Osteocyte (in vitro differentiated cells): Measurements from ENCODE around the gene PLA2G10. TPM values are rescaled to one million over a fixed set of nuclear protein-coding genes. Genes with fewer than 3 reads are reported as not detected.
"Not testable (repeated sequence)": the region's sequence is repeated elsewhere in the genome, so short reads cannot be mapped to it uniquely, and the experiment has no call there.

Experiments used
- DNase-seq: peaks from one replicate; pipeline ENCODE4 v3.0.0; 2021; ENCODE audit warnings: mixed read lengths; ENCODE audit not compliant: unreplicated experiment; ENCODE audit errors: extremely low spot score
- H3K27ac Mint-ChIP-seq: one replicate; pipeline ENCODE4 v1.8.0; 2021; ENCODE audit warnings: mild to moderate bottlenecking, mixed read lengths; ENCODE audit not compliant: unreplicated experiment
- H3K27me3 Mint-ChIP-seq: one replicate; pipeline ENCODE4 v1.8.0; 2021; ENCODE audit warnings: mixed read lengths; ENCODE audit not compliant: unreplicated experiment
- H3K36me3 Mint-ChIP-seq: one replicate; pipeline ENCODE4 v1.8.0; 2021; ENCODE audit warnings: mixed read lengths; ENCODE audit not compliant: unreplicated experiment
- H3K4me1 Mint-ChIP-seq: one replicate; pipeline ENCODE4 v1.8.0; 2021; ENCODE audit warnings: mixed read lengths; ENCODE audit not compliant: unreplicated experiment
- H3K4me3 Mint-ChIP-seq: one replicate; pipeline ENCODE4 v1.8.0; 2021; ENCODE audit warnings: mild to moderate bottlenecking, moderate library complexity, mixed read lengths; ENCODE audit not compliant: unreplicated experiment
- H3K9me3 Mint-ChIP-seq: one replicate; pipeline ENCODE4 v1.8.0; 2021; ENCODE audit warnings: mixed read lengths; ENCODE audit not compliant: unreplicated experiment
- long read RNA-seq: library from polyadenylated mRNA; unstranded; transcript quantifications from one replicate; pipeline ENCODE4 v2.0.0, GENCODE V29; 2021
- total RNA-seq: library from RNA; stranded (reverse); gene quantifications from 2 replicates; pipeline ENCODE4 v1.2.1, GENCODE V29; 2021

Gene PLA2G10, protein sequence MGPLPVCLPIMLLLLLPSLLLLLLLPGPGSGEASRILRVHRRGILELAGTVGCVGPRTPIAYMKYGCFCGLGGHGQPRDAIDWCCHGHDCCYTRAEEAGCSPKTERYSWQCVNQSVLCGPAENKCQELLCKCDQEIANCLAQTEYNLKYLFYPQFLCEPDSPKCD
- not detected in 2 replicates for total RNA-seq
- long read RNA-seq, result 0 reads

DNA sequence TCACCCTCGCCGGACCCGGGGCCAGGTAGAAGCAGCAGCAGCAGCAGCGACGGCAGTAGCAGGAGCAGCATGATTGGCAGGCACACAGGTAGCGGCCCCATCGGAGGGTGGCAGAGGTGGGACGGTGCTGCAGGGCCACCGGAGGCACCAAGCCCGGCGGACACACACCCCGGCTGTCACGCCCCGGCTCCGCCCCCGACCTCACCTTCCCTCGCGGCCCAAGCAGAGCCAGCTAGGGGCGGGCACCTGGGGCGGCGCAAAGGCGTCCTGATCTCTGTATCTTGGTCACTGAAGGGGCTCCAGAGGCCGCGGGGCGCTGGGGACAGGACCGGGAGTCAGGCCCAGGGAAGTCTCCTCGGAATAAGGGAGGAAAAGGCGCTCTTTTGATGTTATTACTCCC lies at the start of gene PLA2G10:
TSS of gene PLA2G10 (minus strand) at position 180 of the 400 bp plus-strand sequence. CDS start at position 101, 79 bp downstream.
- H3K4me1 Mint-ChIP-seq, H3K27me3 Mint-ChIP-seq, H3K9me3 Mint-ChIP-seq, H3K4me3 Mint-ChIP-seq, H3K27ac Mint-ChIP-seq, DNase-seq, H3K36me3 Mint-ChIP-seq: not testable (repeated sequence)

DNA sequence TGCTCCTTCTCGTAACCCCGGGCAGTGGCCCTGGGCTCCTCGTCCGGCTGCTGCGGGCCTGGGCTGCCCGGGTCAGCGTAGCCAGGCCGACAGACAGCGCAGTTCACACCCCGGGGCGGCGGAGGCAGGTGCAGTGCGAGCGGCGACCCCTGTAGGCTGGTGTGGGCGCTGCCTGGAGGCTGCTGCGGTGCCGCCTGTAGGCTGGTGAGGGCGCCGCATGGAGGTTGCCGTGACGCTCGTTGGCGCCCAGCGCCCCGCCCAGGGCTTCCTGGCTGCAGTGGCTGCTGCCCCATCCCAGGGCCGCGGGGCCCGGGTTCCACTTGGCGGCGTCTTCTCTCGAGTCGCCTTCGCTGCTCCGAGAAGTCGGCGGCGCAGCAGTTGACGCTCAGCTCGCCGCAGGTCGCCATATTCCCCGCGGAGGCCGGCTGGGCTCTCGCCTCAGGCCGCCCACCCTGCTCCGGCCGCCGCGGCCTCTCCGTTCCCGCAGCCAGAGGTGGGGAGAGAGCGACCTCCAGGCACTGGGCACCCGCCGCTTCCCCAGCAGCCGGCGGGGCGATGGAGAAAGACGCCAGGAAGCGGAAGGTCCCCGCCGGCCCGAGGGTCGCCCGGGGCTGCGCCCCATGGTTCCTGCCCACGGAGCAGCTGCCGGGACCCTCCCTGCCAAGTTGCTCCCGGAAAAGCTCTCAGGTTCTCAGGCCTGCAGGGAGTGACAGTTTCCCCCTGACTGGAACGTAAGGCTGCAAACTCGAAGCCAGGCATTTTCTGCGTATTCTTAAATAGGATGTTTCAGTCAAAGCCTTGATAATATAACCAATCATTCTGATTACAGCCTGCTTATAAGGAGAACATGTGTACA lies 48.4 kb upstream of the PLA2G10 start, which contains the start of gene NPIPA2:
TSS of gene NPIPA2 (plus strand) at position 261 of the 856 bp plus-strand sequence. CDS start 5,533 bp downstream, outside the sequence.
- not testable (repeated sequence) for H3K27me3 Mint-ChIP-seq, H3K36me3 Mint-ChIP-seq, H3K27ac Mint-ChIP-seq, DNase-seq, H3K9me3 Mint-ChIP-seq, H3K4me3 Mint-ChIP-seq, H3K4me1 Mint-ChIP-seq

DNA sequence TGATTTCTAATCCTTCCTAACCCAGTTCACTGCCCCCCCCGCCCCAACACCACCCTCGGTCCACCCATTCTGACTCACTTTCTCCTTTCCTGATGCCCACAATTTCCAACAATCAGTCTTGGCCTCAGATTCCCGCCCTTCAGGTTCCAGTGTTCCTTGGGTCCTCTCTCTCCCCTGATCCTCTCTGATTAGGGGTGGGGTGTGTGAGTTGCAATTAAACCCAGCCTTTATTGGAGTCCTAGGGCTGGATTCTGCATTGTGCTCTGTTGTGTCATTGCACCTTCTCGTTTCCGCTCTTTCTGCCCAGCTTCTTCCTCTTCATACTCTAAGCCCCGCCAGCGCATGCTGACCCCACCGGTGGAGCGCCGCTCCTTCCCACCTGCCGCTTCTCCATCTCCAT lies 47.7 kb upstream of the PLA2G10 start:
- not testable (repeated sequence) for H3K4me3 Mint-ChIP-seq, H3K27ac Mint-ChIP-seq, H3K4me1 Mint-ChIP-seq, H3K9me3 Mint-ChIP-seq, H3K27me3 Mint-ChIP-seq, H3K36me3 Mint-ChIP-seq, DNase-seq

DNA sequence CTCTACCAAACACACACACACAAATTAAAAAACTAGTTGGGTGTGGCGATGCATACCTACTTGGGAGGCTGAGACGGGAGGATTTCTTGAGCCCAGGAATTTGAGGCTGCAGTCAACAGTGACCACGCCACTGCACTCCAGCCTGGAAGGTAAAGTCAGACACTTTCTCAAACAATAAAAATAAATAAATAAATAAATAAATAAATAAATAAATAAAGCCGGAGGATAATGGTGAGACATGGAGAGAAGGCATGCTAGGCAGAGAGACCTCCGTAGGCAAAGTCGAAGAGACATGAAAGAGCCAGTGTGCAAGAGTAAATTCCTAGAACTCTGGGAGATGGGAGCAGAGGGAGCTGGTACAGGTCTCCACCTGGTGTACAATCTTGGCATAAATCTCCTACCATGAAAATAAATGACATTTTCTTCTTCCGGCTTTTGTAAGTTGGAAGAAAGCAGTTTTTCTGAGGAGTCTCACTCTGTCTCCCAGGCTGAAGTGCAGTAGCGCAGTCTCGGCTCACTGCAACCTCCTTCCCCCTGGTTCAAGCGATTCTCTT lies 46.8 kb upstream of the PLA2G10 start:
- not testable (repeated sequence) for H3K9me3 Mint-ChIP-seq, H3K27me3 Mint-ChIP-seq, H3K27ac Mint-ChIP-seq, H3K4me1 Mint-ChIP-seq, H3K4me3 Mint-ChIP-seq, DNase-seq, H3K36me3 Mint-ChIP-seq

DNA sequence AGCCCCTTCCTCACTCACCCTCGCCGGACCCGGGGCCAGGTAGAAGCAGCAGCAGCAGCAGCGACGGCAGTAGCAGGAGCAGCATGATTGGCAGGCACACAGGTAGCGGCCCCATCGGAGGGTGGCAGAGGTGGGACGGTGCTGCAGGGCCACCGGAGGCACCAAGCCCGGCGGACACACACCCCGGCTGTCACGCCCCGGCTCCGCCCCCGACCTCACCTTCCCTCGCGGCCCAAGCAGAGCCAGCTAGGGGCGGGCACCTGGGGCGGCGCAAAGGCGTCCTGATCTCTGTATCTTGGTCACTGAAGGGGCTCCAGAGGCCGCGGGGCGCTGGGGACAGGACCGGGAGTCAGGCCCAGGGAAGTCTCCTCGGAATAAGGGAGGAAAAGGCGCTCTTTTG lies 39.1 kb upstream of the PLA2G10 start:
- H3K36me3 Mint-ChIP-seq, H3K9me3 Mint-ChIP-seq, H3K4me3 Mint-ChIP-seq, H3K27me3 Mint-ChIP-seq, H3K4me1 Mint-ChIP-seq, DNase-seq, H3K27ac Mint-ChIP-seq: not testable (repeated sequence)

DNA sequence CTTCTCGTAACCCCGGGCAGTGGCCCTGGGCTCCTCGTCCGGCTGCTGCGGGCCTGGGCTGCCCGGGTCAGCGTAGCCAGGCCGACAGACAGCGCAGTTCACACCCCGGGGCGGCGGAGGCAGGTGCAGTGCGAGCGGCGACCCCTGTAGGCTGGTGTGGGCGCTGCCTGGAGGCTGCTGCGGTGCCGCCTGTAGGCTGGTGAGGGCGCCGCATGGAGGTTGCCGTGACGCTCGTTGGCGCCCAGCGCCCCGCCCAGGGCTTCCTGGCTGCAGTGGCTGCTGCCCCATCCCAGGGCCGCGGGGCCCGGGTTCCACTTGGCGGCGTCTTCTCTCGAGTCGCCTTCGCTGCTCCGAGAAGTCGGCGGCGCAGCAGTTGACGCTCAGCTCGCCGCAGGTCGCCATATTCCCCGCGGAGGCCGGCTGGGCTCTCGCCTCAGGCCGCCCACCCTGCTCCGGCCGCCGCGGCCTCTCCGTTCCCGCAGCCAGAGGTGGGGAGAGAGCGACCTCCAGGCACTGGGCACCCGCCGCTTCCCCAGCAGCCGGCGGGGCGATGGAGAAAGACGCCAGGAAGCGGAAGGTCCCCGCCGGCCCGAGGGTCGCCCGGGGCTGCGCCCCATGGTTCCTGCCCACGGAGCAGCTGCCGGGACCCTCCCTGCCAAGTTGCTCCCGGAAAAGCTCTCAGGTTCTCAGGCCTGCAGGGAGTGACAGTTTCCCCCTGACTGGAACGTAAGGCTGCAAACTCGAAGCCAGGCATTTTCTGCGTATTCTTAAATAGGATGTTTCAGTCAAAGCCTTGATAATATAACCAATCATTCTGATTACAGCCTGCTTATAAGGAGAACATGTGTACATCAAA lies 9.3 kb upstream of the PLA2G10 start, which contains the start of gene NPIPA3:
TSS of gene NPIPA3 (plus strand) at position 256 of the 856 bp plus-strand sequence. CDS start 5,533 bp downstream, outside the sequence.
- not testable (repeated sequence) for DNase-seq, H3K9me3 Mint-ChIP-seq, H3K27me3 Mint-ChIP-seq, H3K4me1 Mint-ChIP-seq, H3K36me3 Mint-ChIP-seq, H3K27ac Mint-ChIP-seq, H3K4me3 Mint-ChIP-seq

DNA sequence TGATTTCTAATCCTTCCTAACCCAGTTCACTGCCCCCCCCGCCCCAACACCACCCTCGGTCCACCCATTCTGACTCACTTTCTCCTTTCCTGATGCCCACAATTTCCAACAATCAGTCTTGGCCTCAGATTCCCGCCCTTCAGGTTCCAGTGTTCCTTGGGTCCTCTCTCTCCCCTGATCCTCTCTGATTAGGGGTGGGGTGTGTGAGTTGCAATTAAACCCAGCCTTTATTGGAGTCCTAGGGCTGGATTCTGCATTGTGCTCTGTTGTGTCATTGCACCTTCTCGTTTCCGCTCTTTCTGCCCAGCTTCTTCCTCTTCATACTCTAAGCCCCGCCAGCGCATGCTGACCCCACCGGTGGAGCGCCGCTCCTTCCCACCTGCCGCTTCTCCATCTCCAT lies 8.6 kb upstream of the PLA2G10 start:
- H3K4me3 Mint-ChIP-seq, H3K36me3 Mint-ChIP-seq, H3K27ac Mint-ChIP-seq, DNase-seq, H3K9me3 Mint-ChIP-seq, H3K4me1 Mint-ChIP-seq, H3K27me3 Mint-ChIP-seq: not testable (repeated sequence)

DNA sequence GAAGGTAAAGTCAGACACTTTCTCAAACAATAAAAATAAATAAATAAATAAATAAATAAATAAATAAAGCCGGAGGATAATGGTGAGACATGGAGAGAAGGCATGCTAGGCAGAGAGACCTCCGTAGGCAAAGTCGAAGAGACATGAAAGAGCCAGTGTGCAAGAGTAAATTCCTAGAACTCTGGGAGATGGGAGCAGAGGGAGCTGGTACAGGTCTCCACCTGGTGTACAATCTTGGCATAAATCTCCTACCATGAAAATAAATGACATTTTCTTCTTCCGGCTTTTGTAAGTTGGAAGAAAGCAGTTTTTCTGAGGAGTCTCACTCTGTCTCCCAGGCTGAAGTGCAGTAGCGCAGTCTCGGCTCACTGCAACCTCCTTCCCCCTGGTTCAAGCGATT lies 7.8 kb upstream of the PLA2G10 start:
- H3K27me3 Mint-ChIP-seq, H3K27ac Mint-ChIP-seq, H3K9me3 Mint-ChIP-seq, DNase-seq, H3K4me3 Mint-ChIP-seq, H3K4me1 Mint-ChIP-seq, H3K36me3 Mint-ChIP-seq: not testable (repeated sequence)

DNA sequence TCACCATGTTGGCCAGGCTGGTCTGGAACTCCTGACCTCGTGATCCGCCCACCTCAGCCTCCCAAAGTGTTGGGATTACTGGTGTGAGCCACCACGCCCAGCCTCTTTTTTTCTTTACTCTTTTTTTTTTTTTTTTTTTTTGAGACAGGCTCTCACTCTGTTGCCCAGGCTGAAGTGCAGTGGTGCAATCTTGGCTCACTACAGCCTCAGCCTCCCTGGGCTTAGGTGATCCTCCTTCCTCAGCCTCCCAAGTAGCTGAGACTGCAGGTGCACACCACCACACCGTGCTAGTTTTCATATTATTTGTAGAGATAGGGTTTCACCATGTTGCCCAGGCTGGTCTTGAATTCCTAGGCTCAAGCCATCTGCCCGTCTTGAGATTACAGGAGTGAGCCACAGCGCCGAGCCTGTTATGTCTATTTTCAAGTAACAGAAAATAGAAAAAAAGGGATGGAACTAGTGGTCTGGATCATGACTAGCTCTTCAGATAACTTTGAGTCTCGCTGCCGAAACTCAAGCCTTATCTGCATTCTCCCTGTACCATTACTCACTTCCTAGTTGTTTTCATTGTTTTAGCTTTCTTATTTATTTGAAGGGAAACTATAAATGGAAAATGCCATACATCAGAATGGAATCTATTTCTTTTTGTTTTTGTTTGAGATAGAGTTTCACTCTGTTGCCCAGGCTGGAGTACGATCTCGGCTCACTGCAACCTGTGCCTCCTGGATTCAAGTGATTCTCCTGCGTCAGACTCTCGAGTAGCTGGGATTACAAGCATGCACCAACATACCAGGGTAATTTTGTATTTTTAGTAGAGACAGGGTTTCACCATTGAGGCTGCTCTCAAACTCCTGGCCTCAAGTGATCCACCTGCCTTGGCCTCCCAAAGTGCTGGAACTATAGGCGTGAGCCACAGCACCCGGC lies 8.0 kb downstream of the PLA2G10 start:
- not testable (repeated sequence) for DNase-seq, H3K27ac Mint-ChIP-seq, H3K27me3 Mint-ChIP-seq, H3K4me1 Mint-ChIP-seq, H3K4me3 Mint-ChIP-seq, H3K9me3 Mint-ChIP-seq, H3K36me3 Mint-ChIP-seq
